Endothelial cell of umbilical vein (primary cell): ENCODE results near the gene UNC93B1. TPM values are rescaled to one million over a fixed set of nuclear protein-coding genes. Genes with fewer than 3 reads are reported as not detected.

Experiments used
- BruUV-seq: library from RNA; stranded (reverse); fragments of 400-500 nt; replicated peaks from 2 replicates; lab custom pipeline; 2021; lab: Mats Ljungman, UMichigan
- CTCF ChIA-PET: fragments of 300-600, 350-600 bp; sonication (Branson Sonifier 250); formaldehyde crosslinking; loops from one replicate; lab custom pipeline; 2021; ENCODE audit warnings: antibody characterized with exemption, inconsistent platforms; lab: Charles Lee
- POLR2A ChIA-PET: fragments of 300-600, 350-600 bp; sonication (Branson Sonifier 250); formaldehyde crosslinking; loops from one replicate; lab custom pipeline; 2021; ENCODE audit warnings: antibody characterized with exemption, inconsistent platforms; lab: Charles Lee
- DNase-seq: peaks from one replicate; pipeline ENCODE4 v3.0.0-alpha.2; 2011; ENCODE audit warnings: low read depth, low spot score
- FAIRE-seq: peaks from 2 replicates; lab custom pipeline; 2011; peaks lifted over from hg19 to GRCh38; lab: Jason Lieb, UNC
- H2AFZ ChIP-seq: 2 replicates; pipeline ENCODE4 v1.6.0; 2012; ENCODE audit warnings: low read depth, low read length, control low read depth, inconsistent platforms
- H3K27ac ChIP-seq: 2 replicates; pipeline ENCODE4 v1.5.1; 2011; ENCODE audit warnings: low read depth, mild to moderate bottlenecking, control low read depth, low read length, moderate library complexity; ENCODE audit not compliant: insufficient read depth
- H3K27me3 ChIP-seq, 2 experiments: 2 replicates each; pipeline versions ENCODE4 v1.6.0 to v1.6.1; 2011; ENCODE audit warnings: low read length in 2 of 2, mixed read lengths in 1 of 2; ENCODE audit not compliant: control insufficient read depth in 2 of 2, insufficient read depth in 2 of 2
- H3K36me3 ChIP-seq, 2 experiments: 2 replicates in 1 of 2; 3 replicates in 1 of 2; pipeline ENCODE4 v1.5.1; 2011; ENCODE audit warnings: low read length in 2 of 2, mild to moderate bottlenecking in 1 of 2, moderate library complexity in 1 of 2; ENCODE audit not compliant: control insufficient read depth in 2 of 2, insufficient read depth in 2 of 2; ENCODE audit errors: extremely low read depth in 1 of 2
- H3K4me1 ChIP-seq: 3 replicates; pipeline ENCODE4 v1.5.1; 2011; ENCODE audit warnings: mild to moderate bottlenecking, low read length; ENCODE audit not compliant: control insufficient read depth, insufficient read depth; ENCODE audit errors: extremely low read depth
- H3K4me2 ChIP-seq: 2 replicates; pipeline ENCODE4 v1.6.1; 2011; ENCODE audit warnings: low read length, control low read depth, mixed read lengths; ENCODE audit not compliant: insufficient read depth
- H3K4me3 ChIP-seq, 3 experiments: fragments of 200-600 bp in 1 of 3; sonication (generic), shearing (Covaris generic) in 1 of 3; replicated peaks in 1 of 3; 2 replicates each; pipeline ENCODE4 v1.5.1; 2011 to 2016; ENCODE audit warnings: control low read depth in 3 of 3, low read length in 3 of 3, mild to moderate bottlenecking in 2 of 3, inconsistent platforms in 1 of 3, low read depth in 1 of 3, moderate library complexity in 1 of 3; ENCODE audit not compliant: insufficient read depth in 1 of 3
- H3K79me2 ChIP-seq: 2 replicates; pipeline ENCODE4 v1.6.0; 2012; ENCODE audit warnings: low read length, inconsistent platforms; ENCODE audit not compliant: control insufficient read depth, insufficient read depth
- H3K9ac ChIP-seq: replicated peaks from 2 replicates; pipeline ENCODE3; 2011; ENCODE audit warnings: low read length, control low read depth; ENCODE audit not compliant: insufficient read depth; ENCODE audit errors: extremely low read depth
- H3K9me1 ChIP-seq: replicated peaks from 3 replicates; pipeline ENCODE4 v1.6.0; 2011; ENCODE audit warnings: mild to moderate bottlenecking, low read length; ENCODE audit not compliant: control insufficient read depth, insufficient read depth; ENCODE audit errors: extremely low read depth
- H3K9me3 ChIP-seq: replicated peaks from 2 replicates; pipeline ENCODE4 v1.5.1; 2012; ENCODE audit warnings: low read length, inconsistent platforms; ENCODE audit not compliant: control insufficient read depth, insufficient read depth
- H4K20me1 ChIP-seq: replicated peaks from 2 replicates; pipeline ENCODE3; 2011; ENCODE audit warnings: mild to moderate bottlenecking, low read length; ENCODE audit not compliant: control insufficient read depth, insufficient read depth; ENCODE audit errors: extremely low read depth
- CTCF ChIP-seq, 2 donors: IDR thresholded peaks; 1 replicate in 1 of 2; 2 replicates in 1 of 2; pipeline ENCODE4 v1.5.1; 2011; ENCODE audit warnings: low read length in 2 of 2, mild to moderate bottlenecking in 2 of 2, moderate library complexity in 2 of 2, control low read depth in 1 of 2, inconsistent platforms in 1 of 2, low read depth in 1 of 2; ENCODE audit not compliant: insufficient read depth in 1 of 2; ENCODE audit errors: extremely low read depth in 1 of 2
- EZH2 ChIP-seq: IDR thresholded peaks from 2 replicates; pipeline ENCODE4 v1.6.1; 2012; ENCODE audit warnings: borderline replicate concordance, low read depth, mild to moderate bottlenecking, moderate library complexity, low read length, inconsistent platforms; ENCODE audit not compliant: severe bottlenecking
- FOS ChIP-seq: IDR thresholded peaks from 2 replicates; pipeline ENCODE4 v1.6.1; 2011; ENCODE audit warnings: mild to moderate bottlenecking, low read length, moderate library complexity, borderline replicate concordance; ENCODE audit not compliant: insufficient read depth
- JUN ChIP-seq: IDR thresholded peaks from 2 replicates; pipeline ENCODE4 v1.6.1; 2011; ENCODE audit warnings: borderline replicate concordance, low read depth; ENCODE audit not compliant: insufficient read length, insufficient read depth
- MAX ChIP-seq: IDR thresholded peaks from 2 replicates; pipeline ENCODE4 v1.6.1; 2011; ENCODE audit not compliant: insufficient read depth, insufficient read length
- POLR2AphosphoS5 ChIP-seq: IDR thresholded peaks from 2 replicates; pipeline ENCODE4 v1.6.1; 2012; ENCODE audit warnings: low read depth, mild to moderate bottlenecking, control low read depth, low read length, moderate library complexity; ENCODE audit not compliant: insufficient read depth
- dilution Hi-C: fragments of 300-500 bp; cut with MboI; formaldehyde crosslinking; loops from one replicate; pipeline ENCODE4 v1.15.0; 2019; ENCODE audit warnings: low sequenced_read_pairs; ENCODE audit not compliant: extremely low pct_ligation_motif_present
- intact Hi-C: fragments of 100-400 bp; cut with micrococcal nuclease; formaldehyde crosslinking; loops from one replicate; pipeline ENCODE4 v1.10.0; 2022
- polyA plus RNA-seq, 4 experiments: library from polyadenylated mRNA; depleted of rRNA in 3 of 4; stranded (reverse) in 3 of 4; unstranded in 1 of 4; fragments of >200 nt; gene quantifications; 2 replicates each; pipeline versions ENCODE4 v1.2.1 to v1.2.3, GENCODE V29; 2011 to 2012; ENCODE audit warnings: missing spikeins in 1 of 4
- total RNA-seq: library from RNA; stranded (reverse); gene quantifications from 2 replicates; pipeline ENCODE4 v1.2.3, GENCODE V29; 2021

UNC93B1 gene
- total and polyA plus RNA-seq, 2 donors (not counting 3 experiments of a cell fraction or from before 2014, with no cell fraction given), result 10.6 to 18.9 TPM

DNA sequence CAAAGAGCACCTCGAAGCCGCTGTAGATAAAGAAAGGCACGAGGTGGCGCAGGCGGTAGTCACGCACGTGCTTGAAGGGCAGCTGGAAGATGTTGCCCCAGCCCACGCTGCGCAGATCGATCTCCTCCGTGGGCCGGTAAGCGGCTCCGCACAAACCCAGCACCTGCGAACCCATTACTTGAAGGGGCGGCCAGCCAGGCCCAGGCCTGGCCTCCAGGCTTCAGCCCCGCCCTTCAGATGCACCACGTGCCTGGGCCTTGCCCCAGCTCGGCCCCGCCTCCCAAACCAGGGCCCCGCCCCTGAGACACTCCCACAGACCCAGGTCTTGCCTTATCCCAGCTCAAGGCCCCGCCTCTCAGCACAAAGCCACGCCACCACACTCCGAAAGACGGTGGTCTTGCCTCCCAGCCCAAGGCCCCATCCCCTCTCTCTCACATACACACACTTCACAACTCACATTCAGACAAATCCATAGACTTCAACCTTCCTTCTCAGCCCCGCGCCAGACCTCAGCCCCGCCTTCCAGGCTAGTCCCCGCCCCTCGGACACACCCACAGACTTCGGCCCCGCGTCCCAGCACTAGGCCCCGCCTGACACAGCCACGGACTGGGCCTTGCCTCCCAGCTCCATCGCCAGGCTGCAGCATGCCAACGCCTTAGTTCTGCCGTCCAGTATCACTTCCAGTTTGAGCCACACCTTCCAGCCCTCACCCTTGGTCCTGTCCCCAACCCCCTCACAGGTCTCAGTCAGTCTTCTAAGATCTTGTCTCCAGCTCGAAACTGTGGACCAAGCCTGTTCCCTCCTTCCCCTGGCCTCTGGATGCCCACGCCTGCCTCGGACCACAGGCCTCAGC, 7.0 kb downstream of the UNC93B1 start:
- peak; percentile 78 for FAIRE-seq
- POLR2A ChIA-PET, result no interaction called here
- CTCF ChIA-PET, result interaction anchor here (0.6 to 0.7 kb wide), 2 partner anchors 41 to 212 kb away, joined by 3 to 4 read pairs; no protein-coding TSS in a partner anchor

More for the DNA sequence above, 7.0 kb downstream of the UNC93B1 start:
- dilution Hi-C loops (no loop called here), intact Hi-C loops (no loop called here)
- Histone ChIP-seq H3K9me3 (no peaks in the 10 kb centered on the region), H3K4me2 (no peak overlapping the region), H3K9me1 (no peaks in the 10 kb centered on the region), H3K79me2 (no peaks in the 10 kb centered on the region), H3K27me3 (no peaks in the 10 kb centered on the region), H3K4me1 (no peaks in the 10 kb centered on the region), H4K20me1 (no peaks in the 10 kb centered on the region), H2AFZ (peak overlapping the region; percentile 49), H3K4me3 (no peak overlapping the region), H3K36me3 (no peaks in the 10 kb centered on the region), H3K9ac (no peak overlapping the region), H3K27ac (no peak overlapping the region)
- TF ChIP-seq MAX (no peak), CTCF (IDR thresholded peaks at IDR 0.05; ENCODE audit: extremely low read depth in 1 of 2, insufficient read depth in 1 of 2, low read depth in 1 of 2, low read length in 2 of 2) (no peak), JUN (no peak), EZH2 (no peak), POLR2AphosphoS5 (no peak), FOS (no peak)
- BruUV-seq, result no TSS peak
- peak; percentile 31 for DNase-seq
